IPS DF 6.9 (cell line): Measurements from ENCODE around the gene HOXD13.

Experiments
- DNase-seq: peaks from one replicate; pipeline ENCODE4 v3.0.0-alpha.2; 2013; ENCODE audit warnings: low read depth, low spot score
- H3K27ac ChIP-seq: one replicate; pipeline ENCODE4 v1.5.1; 2013; ENCODE audit warnings: low read length, control low read depth
- H3K27me3 ChIP-seq: 2 replicates; pipeline ENCODE4 v1.6.1; 2013; ENCODE audit warnings: mild to moderate bottlenecking, low read length; ENCODE audit not compliant: control insufficient read depth, insufficient read depth
- H3K36me3 ChIP-seq: 2 replicates; pipeline ENCODE4 v1.6.1; 2013; ENCODE audit warnings: low read length; ENCODE audit not compliant: control insufficient read depth, insufficient read depth
- H3K4me1 ChIP-seq: 2 replicates; pipeline ENCODE4 v1.6.1; 2013; ENCODE audit warnings: low read length; ENCODE audit not compliant: control insufficient read depth, insufficient read depth
- H3K4me3 ChIP-seq: 2 replicates; pipeline ENCODE4 v1.5.1; 2013; ENCODE audit warnings: mild to moderate bottlenecking, low read length
- H3K9me3 ChIP-seq: 2 replicates; pipeline ENCODE4 v1.6.1; 2013; ENCODE audit warnings: low read length, inconsistent platforms; ENCODE audit not compliant: control insufficient read depth, insufficient read depth
- WGBS: extraction: QIAGEN DNeasy Blood & Tissue Kit; methylation state at CpG from one replicate; pipeline ENCODE4 v1.1.7; 2013; ENCODE audit warnings: mixed read lengths, missing lambda C conversion rate; ENCODE audit not compliant: insufficient read length, insufficient coverage; 5-methylcytosine and 5-hydroxymethylcytosine counted together

Gene HOXD13

DNA sequence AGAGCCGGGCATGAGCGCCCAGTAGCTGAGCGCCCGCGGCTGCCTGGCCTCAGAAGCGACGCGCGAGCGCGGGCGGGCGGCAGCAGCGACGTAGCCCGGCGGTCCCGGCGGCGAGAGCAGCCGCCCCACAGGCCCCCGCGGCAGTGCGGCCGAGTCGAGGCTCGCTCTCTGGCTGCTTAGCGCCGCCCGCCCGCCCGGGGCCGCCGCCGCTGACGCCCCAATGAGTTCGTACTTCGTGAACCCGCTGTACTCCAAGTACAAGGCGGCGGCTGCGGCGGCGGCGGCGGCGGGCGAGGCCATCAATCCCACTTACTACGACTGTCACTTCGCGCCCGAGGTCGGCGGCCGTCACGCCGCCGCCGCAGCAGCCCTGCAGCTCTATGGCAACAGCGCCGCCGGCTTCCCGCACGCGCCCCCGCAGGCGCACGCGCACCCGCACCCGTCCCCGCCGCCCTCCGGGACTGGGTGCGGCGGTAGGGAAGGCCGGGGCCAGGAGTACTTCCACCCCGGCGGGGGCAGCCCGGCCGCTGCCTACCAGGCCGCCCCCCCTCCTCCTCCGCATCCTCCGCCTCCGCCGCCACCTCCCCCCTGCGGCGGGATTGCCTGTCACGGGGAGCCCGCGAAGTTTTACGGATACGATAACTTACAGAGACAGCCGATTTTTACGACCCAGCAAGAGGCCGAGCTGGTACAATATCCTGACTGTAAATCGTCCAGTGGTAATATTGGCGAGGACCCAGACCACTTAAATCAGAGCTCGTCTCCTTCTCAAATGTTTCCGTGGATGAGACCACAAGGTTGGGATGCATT, 37.8 kb downstream of the HOXD13 start:
- peaks cover 6% of the 10 kb centered on the region; the same call in 1 of the 2 replicates for H3K4me1 ChIP-seq
- DNase-seq = no peak
- WGBS = no CpG with 5 or more reads among the region's 100 CpGs
- no peak overlapping the region; the same call in 1 of the 2 replicates for H3K4me3 ChIP-seq
- no peak overlapping the region for H3K27ac ChIP-seq
- H3K9me3 ChIP-seq = no peaks in the 10 kb centered on the region
- H3K36me3 ChIP-seq = no peaks in the 10 kb centered on the region
- H3K27me3 ChIP-seq = peaks cover 88% of the 10 kb centered on the region

DNA sequence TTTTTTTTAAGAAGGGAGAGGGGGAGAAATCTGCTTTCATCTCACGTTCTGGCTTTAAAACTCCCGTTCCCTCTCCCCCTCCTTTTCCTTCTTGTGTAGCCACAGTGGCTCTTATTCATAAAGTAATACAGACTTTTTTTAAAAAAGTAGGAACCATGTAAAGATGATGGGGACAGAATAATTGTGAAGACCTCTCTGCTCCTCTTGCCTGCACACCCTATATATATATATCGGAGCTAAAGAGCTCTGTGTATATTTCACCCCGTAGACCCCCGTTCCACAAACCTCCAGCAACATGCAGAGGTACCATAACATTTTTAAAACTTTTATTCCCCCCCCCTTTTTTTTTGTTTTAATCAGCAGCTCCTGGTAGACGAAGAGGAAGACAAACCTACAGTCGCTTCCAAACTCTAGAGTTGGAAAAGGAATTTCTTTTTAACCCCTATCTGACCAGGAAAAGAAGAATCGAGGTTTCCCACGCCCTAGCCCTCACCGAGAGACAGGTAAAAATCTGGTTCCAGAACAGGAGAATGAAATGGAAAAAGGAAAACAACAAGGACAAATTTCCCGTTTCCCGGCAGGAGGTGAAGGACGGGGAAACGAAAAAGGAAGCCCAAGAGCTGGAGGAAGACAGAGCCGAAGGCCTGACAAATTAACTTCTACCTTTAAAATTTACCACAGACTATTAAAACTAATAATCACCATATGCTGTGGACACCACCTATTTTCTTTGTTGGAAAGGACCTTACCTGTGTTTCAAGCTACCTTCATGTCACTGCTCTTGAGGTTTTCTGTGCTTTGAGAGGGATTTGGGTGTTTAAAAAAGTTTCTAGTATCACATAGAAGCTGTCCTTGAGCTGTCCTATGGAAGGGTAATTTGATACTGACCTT, 38.7 kb downstream of the HOXD13 start:
- Histone ChIP-seq H3K4me3 (no peak overlapping the region), H3K36me3 (no peaks in the 10 kb centered on the region), H3K4me1 (peaks cover 7% of the 10 kb centered on the region; the same call in 1 of the 2 replicates), H3K27me3 (peaks cover 88% of the 10 kb centered on the region), H3K27ac (no peak overlapping the region), H3K9me3 (no peaks in the 10 kb centered on the region)
- DNase-seq = no peak
- no CpG with 5 or more reads among the region's 15 CpGs for WGBS

DNA sequence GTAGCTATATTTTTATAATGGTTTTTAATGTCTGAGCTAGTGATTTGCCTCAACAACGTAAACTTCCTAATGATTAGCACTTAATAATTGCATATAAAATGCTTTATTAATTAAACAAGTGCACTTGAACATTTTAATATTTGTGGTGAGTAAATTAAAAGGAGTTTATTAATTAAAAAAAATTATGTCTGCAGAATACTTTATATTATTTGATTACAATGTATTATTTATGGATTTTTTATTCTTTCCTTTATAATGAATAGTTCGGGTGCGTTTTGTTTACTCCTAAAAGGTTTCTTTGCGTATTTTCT, 39.3 kb downstream of the HOXD13 start:
- Histone ChIP-seq H3K9me3 (no peaks in the 10 kb centered on the region), H3K27me3 (peaks cover 90% of the 10 kb centered on the region), H3K4me1 (peaks cover 7% of the 10 kb centered on the region; the same call in 1 of the 2 replicates), H3K4me3 (no peak overlapping the region), H3K36me3 (no peaks in the 10 kb centered on the region), H3K27ac (no peak overlapping the region)
- no CpG with 5 or more reads among the region's 4 CpGs for WGBS
- DNase-seq = no peak

GRCh38 chr2:176132205-176133171, 40.0 kb downstream of the HOXD13 start:
- Histone ChIP-seq H3K9me3 (no peaks in the 10 kb centered on the region), H3K4me1 (peaks cover 7% of the 10 kb centered on the region; the same call in 1 of the 2 replicates), H3K27ac (no peak overlapping the region), H3K27me3 (peaks cover 93% of the 10 kb centered on the region), H3K36me3 (no peaks in the 10 kb centered on the region), H3K4me3 (no peak overlapping the region)
- DNase-seq = no peak
- WGBS = no CpG with 5 or more reads among the region's 33 CpGs

DNA sequence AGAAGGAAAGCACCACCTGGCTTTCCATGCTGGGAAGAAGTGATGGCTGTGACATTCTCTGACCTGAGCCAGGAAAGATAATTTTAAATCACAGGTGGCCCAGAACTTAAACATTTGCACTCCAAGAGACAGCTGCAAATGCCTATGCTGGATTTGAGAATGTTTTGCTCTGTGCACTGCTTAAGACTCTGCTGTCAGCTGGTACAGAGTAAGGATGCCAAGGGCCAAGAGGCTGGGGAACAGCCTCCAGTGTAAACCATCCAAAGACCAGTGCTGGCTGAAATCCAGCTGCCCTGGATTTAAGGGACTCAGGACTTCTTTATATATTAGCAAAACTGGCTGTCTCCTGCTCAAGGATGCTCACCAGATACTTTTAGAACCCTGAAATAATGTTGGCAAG, 40.9 kb downstream of the HOXD13 start:
- peaks cover 93% of the 10 kb centered on the region for H3K27me3 ChIP-seq
- no peaks in the 10 kb centered on the region for H3K36me3 ChIP-seq
- H3K4me1 ChIP-seq = peaks cover 7% of the 10 kb centered on the region; the same call in 1 of the 2 replicates
- DNase-seq = no peak
- no peaks in the 10 kb centered on the region for H3K9me3 ChIP-seq
- no peak overlapping the region for H3K4me3 ChIP-seq
- no peak overlapping the region for H3K27ac ChIP-seq

DNA sequence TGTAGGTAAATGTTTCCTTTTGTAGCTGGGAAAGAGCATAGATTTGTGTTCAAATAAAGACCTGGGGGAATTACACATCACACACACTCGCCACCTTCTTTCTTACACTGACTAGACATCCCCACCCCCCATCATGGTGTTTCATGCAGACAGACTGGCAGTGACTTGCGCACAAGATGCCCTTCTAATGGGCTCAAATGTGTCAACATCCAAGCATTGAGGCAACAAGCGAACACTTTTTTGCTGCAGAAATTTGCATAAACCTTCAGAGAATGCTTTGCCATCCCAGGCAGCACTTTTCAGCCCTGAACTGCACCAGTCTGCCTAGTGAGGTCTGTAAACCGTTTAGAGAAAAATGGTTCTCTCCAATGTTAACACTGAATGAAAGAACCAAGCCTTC, 41.5 kb downstream of the HOXD13 start:
- Histone ChIP-seq H3K4me1 (peaks cover 6% of the 10 kb centered on the region; the same call in 1 of the 2 replicates), H3K36me3 (no peaks in the 10 kb centered on the region), H3K4me3 (no peak overlapping the region), H3K27ac (no peak overlapping the region), H3K27me3 (peaks cover 93% of the 10 kb centered on the region), H3K9me3 (no peaks in the 10 kb centered on the region)
- no CpG with 5 or more reads among the region's 4 CpGs for WGBS
- DNase-seq = no peak

GRCh38 chr2:176135035-176135440, 42.5 kb downstream of the HOXD13 start:
- Histone ChIP-seq H3K27me3 (peaks cover 92% of the 10 kb centered on the region), H3K4me3 (no peak overlapping the region)

GRCh38 chr2:176136374-176137251, 44.1 kb downstream of the HOXD13 start:
- WGBS = no CpG with 5 or more reads among the region's 71 CpGs
- Histone ChIP-seq H3K4me1 (peaks cover 2% of the 10 kb centered on the region; the same call in 1 of the 2 replicates), H3K4me3 (peak overlapping the region; percentile 24; the same call in 1 of the 2 replicates), H3K36me3 (no peaks in the 10 kb centered on the region), H3K9me3 (no peaks in the 10 kb centered on the region), H3K27me3 (peaks cover 88% of the 10 kb centered on the region), H3K27ac (no peak overlapping the region)
- no peak for DNase-seq

More at GRCh38 chr2:176135035-176135440, 42.5 kb downstream of the HOXD13 start:
- no peaks in the 10 kb centered on the region for H3K36me3 ChIP-seq
- H3K9me3 ChIP-seq = no peaks in the 10 kb centered on the region
- no peak overlapping the region for H3K27ac ChIP-seq
- DNase-seq = no peak
- H3K4me1 ChIP-seq = peaks cover 2% of the 10 kb centered on the region; the same call in 1 of the 2 replicates

GRCh38 chr2:176137252-176137580, 44.7 kb downstream of the HOXD13 start:
- Histone ChIP-seq H3K27ac (no peak overlapping the region), H3K4me3 (no peak overlapping the region)
- WGBS = no CpG with 5 or more reads among the region's 2 CpGs

More at GRCh38 chr2:176137252-176137580, 44.7 kb downstream of the HOXD13 start:
- H3K36me3 ChIP-seq = no peaks in the 10 kb centered on the region
- H3K27me3 ChIP-seq = peaks cover 91% of the 10 kb centered on the region
- peaks cover 2% of the 10 kb centered on the region; the same call in 1 of the 2 replicates for H3K4me1 ChIP-seq
- H3K9me3 ChIP-seq = no peaks in the 10 kb centered on the region
- no peak for DNase-seq
